Tibial artery (tissue), 4 donors: Measurements from ENCODE around the gene HACL1.

ENCODE experiments used
- DNase-seq, 2 donors: peaks; one replicate each; pipeline ENCODE4 v3.0.0-alpha.2; 2019
- H3K27ac ChIP-seq, 2 donors: fragments of 200-600 bp; sonication (generic) in 1 of 2; 1 replicate in 1 of 2; 2 replicates in 1 of 2; pipeline ENCODE4 v1.5.1; 2018 to 2019; ENCODE audit warnings: mild to moderate bottlenecking in 1 of 2
- H3K27me3 ChIP-seq, 2 donors: fragments of 200-600 bp; sonication (generic) in 1 of 2; one replicate each; pipeline versions ENCODE4 v1.5.1 to v1.6.0; 2016 to 2019
- H3K36me3 ChIP-seq, 3 donors: fragments of 200-600 bp; sonication (generic) in 2 of 3; one replicate each; pipeline ENCODE4 v1.5.1; 2016 to 2019; ENCODE audit warnings: mild to moderate bottlenecking in 2 of 3
- H3K4me1 ChIP-seq, 4 donors: fragments of 200-600 bp; sonication (generic) in 2 of 4; 1 replicate in 3 of 4; 2 replicates in 1 of 4; pipeline ENCODE4 v1.5.1; 2016 to 2019
- H3K4me3 ChIP-seq, 2 donors: fragments of 200-600 bp; sonication (generic) in 1 of 2; 1 replicate in 1 of 2; 2 replicates in 1 of 2; pipeline ENCODE4 v1.5.1; 2018 to 2019; ENCODE audit warnings: mild to moderate bottlenecking in 2 of 2
- H3K9me3 ChIP-seq, 3 donors: fragments of 200-600 bp; sonication (generic) in 1 of 3; one replicate each; pipeline ENCODE4 v1.5.1; 2016 to 2019
- intact Hi-C: fragments of 100-400 bp; cut with DNase I; formaldehyde crosslinking; loops from one replicate; pipeline ENCODE4 v1.15.0; 2023; ENCODE audit warnings: low total_unique reads
- TF ChIP-seq, protein P1 (sequence below), 2 experiments: fragments of 200-600 bp in 1 of 2; fragments of 450-650 bp in 1 of 2; IDR thresholded peaks; one replicate each; pipeline ENCODE4 v1.5.1; 2017 to 2019; ENCODE audit warnings: antibody characterized with exemption in 2 of 2, mild to moderate bottlenecking in 1 of 2, moderate library complexity in 1 of 2

HACL1 gene

DNA sequence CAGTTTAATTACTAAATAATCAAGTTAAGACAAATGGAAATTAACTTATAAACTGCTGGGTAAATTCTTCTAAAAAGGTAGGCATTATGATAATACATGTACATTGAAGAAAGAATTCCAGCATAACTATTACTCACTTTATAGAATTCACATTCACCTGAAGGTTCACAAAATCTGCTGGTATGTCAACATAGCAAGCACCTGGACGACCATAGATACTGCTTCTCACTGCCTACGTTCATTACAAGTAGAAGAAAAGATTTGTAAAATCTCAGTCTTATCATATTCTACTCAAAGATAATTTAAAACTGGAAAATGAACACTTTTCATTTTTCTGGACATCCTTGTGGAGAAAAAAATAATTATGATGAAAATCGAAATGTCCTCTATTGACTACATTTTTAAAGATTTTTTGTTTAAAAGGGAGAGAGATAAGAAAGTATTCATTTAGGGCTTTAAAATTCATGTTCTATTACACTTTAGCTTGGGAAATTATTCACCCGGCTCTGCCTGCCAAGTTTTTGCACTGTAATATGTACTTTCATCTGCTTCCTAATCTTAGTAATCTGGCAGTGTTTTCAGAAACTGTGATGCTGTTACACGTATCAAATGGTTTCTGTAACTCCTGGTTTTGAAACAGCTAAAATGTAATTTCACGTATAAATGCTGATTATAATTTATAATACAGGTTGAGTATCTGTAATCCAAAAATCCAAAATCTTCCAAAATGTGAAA, 16.1 kb downstream of the HACL1 start:
- peak in 1 of 2 donors; percentile 51 for DNase-seq

DNA sequence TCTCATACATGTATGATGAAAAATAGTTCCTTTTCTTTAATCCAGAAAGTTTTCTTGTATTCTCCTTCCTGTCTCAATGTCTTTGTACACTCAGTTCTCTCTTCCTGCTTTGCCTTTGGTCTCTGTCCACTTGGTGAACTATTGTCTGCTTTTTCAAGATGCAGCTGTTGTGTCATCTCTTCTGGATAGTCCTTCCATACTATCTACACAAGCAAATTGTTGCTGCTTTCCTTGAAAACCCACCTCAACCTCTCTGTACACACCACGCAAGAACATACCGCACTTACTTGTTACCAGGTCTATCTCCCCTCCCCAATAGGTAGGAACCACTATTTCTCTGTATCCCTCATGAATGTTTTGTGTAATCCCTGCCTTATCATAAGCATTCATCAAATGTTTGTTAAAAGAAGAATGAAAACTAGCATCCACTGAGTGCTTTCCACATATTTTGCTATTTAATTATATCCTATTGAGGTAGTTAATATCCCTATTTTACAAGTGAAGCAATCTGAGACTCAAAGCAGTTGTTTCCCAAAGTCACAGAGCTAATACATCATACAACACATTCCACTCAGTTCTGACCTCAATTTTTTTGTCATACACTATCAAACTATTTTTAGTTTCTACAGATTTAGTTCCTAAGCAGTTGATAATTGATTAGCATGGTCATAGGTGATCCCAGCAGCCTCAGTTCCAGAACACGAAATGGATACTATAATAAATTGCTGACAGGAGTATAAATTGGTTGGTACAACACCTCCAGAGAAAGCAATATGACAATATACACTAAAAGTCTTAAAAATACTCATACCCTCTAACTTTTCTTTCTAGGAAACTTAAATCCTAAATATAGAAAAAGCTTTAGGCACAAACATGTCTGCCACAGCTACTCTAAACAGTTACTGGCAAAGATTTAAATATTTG, 19.6 kb downstream of the HACL1 start:
- Histone ChIP-seq H3K4me3 (no peak overlapping the region), H3K4me1 (peaks cover 0 to 11% (median 4%) of the 10 kb centered on the region in 4 donors), H3K27ac (no peak overlapping the region), H3K9me3 (no peaks in the 10 kb centered on the region), H3K36me3 (peaks cover 58 to 67% (median 66%) of the 10 kb centered on the region in 3 donors), H3K27me3 (no peaks in the 10 kb centered on the region)
- no peak for DNase-seq
- TF ChIP-seq, protein P1, sequence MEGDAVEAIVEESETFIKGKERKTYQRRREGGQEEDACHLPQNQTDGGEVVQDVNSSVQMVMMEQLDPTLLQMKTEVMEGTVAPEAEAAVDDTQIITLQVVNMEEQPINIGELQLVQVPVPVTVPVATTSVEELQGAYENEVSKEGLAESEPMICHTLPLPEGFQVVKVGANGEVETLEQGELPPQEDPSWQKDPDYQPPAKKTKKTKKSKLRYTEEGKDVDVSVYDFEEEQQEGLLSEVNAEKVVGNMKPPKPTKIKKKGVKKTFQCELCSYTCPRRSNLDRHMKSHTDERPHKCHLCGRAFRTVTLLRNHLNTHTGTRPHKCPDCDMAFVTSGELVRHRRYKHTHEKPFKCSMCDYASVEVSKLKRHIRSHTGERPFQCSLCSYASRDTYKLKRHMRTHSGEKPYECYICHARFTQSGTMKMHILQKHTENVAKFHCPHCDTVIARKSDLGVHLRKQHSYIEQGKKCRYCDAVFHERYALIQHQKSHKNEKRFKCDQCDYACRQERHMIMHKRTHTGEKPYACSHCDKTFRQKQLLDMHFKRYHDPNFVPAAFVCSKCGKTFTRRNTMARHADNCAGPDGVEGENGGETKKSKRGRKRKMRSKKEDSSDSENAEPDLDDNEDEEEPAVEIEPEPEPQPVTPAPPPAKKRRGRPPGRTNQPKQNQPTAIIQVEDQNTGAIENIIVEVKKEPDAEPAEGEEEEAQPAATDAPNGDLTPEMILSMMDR (IDR thresholded peaks at IDR 0.05), result no peak
- intact Hi-C loops, result no loop called here

More for the DNA sequence above, 16.1 kb downstream of the HACL1 start:
- Histone ChIP-seq H3K27ac (no peak overlapping the region), H3K27me3 (no peaks in the 10 kb centered on the region), H3K36me3 (peaks cover 70 to 83% (median 80%) of the 10 kb centered on the region in 3 donors), H3K4me1 (no peaks in the 10 kb centered on the region), H3K9me3 (no peaks in the 10 kb centered on the region), H3K4me3 (no peak overlapping the region)
- intact Hi-C loops, result no loop called here
- TF ChIP-seq, protein P1 (IDR thresholded peaks at IDR 0.05), result no peak

DNA sequence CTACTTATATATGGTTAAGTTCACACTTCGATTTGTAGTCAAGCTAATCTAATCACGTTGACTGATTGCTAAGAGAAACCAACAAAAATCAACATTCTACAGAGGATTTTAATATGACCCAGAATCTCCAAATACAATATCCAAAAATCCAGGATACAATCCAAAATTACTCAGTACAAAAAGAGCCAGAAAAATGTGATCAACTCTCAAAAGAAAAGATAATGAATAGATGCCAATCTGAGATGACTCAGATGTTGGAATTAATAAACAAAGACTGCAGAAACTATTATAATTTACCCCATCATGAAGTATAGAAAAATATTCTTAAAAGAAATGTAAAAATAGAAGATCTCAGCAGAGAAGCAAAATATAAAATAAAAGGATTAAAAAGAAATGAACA, 22.3 kb downstream of the HACL1 start:
- H3K4me3 ChIP-seq, result no peak overlapping the region
- no peak for DNase-seq
- intact Hi-C loops, result no loop called here
- H3K9me3 ChIP-seq, result no peaks in the 10 kb centered on the region
- peak overlapping the region in 1 of 2 donors; percentile 37 for H3K27ac ChIP-seq
- H3K36me3 ChIP-seq, result peaks cover 47 to 55% (median 49%) of the 10 kb centered on the region in 3 donors
- H3K27me3 ChIP-seq, result no peaks in the 10 kb centered on the region
- TF ChIP-seq, protein P1 (IDR thresholded peaks at IDR 0.05), result no peak
- H3K4me1 ChIP-seq, result peaks cover 0 to 11% (median 4%) of the 10 kb centered on the region in 4 donors

DNA sequence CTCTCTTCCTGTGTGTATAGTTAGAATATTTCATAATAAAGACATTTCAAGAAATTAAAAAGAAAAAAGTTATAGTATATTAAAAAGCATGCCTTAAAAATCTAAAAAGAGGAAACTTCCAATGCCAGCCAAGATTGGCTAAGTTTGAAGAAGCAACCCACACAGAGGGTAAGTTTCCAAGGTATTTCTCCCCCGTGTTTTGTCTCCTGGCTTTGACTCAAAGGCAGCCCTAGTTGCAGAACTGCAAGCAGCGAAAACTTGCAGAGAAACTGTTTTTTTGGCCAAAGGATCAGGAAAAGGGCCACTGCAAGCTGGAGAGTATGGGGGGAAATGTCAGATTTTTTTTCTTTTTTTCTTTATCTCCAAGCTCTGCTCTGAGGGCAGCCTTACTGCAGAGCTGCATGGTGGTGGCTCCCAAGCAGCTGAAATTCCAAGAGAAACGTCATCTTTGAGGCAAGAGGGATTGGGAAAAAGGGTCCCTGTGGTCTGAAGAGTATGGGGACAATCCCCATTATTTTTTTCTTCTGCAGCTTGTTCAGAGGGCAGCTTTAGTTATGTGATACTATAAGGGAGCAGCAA, 23.0 kb downstream of the HACL1 start:
- Histone ChIP-seq H3K27ac (peak overlapping the region in 1 of 2 donors; percentile 37), H3K9me3 (no peaks in the 10 kb centered on the region), H3K27me3 (no peaks in the 10 kb centered on the region), H3K36me3 (peaks cover 47 to 56% (median 48%) of the 10 kb centered on the region in 3 donors), H3K4me1 (peaks cover 0 to 11% (median 4%) of the 10 kb centered on the region in 4 donors), H3K4me3 (no peak overlapping the region)
- DNase-seq, result no peak
- intact Hi-C loops, result no loop called here
- TF ChIP-seq, protein P1 (IDR thresholded peaks at IDR 0.05), result no peak

DNA sequence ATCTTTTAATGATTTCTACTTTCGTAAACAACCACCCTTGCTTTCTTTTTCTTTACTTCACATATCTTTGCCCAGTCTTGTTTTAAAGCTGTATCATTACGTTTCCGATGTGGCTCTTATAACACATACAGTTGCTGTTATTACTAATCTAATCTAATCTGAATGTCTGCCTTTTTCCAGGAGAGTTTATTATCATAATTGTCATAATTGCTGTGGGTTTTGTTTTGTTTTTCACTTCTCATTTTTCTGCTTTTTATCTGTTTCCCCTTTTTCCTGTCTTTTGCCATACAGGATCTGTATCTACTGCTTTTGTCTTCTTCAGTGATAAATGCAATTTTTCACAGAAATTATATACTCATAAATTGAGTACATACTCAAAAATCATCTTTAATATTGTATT, 24.9 kb downstream of the HACL1 start:
- no peak for DNase-seq
- H3K4me1 ChIP-seq, result peaks cover 0 to 11% (median 4%) of the 10 kb centered on the region in 4 donors
- no peaks in the 10 kb centered on the region for H3K9me3 ChIP-seq
- peaks cover 34 to 52% (median 42%) of the 10 kb centered on the region in 3 donors for H3K36me3 ChIP-seq
- no peak overlapping the region for H3K4me3 ChIP-seq
- no peak overlapping the region for H3K27ac ChIP-seq
- no peaks in the 10 kb centered on the region for H3K27me3 ChIP-seq
- TF ChIP-seq, protein P1 (IDR thresholded peaks at IDR 0.05), result no peak
- intact Hi-C loops, result no loop called here
